KMS-11 (cell line): ENCODE results near the gene RAB11FIP3.

Experiments
- H2AFZ ChIP-seq: fragments of 200-600 bp; sonication (generic); 2 replicates; pipeline ENCODE4 v1.6.1; 2016; ENCODE audit warnings: antibody characterized with exemption, mixed run types, low read depth
- H3K27ac ChIP-seq: fragments of 200-600 bp; sonication (generic); 2 replicates; pipeline ENCODE4 v1.6.1; 2016; ENCODE audit warnings: mild to moderate bottlenecking, mixed run types
- H3K27me3 ChIP-seq: fragments of 200-600 bp; sonication (generic); 2 replicates; pipeline ENCODE4 v1.6.1; 2017; ENCODE audit warnings: mild to moderate bottlenecking, low read depth, mixed run types, moderate library complexity; ENCODE audit not compliant: insufficient read depth
- H3K36me3 ChIP-seq: fragments of 200-600 bp; sonication (generic); 2 replicates; pipeline ENCODE4 v1.6.1; 2017; ENCODE audit warnings: mild to moderate bottlenecking, mixed run types; ENCODE audit not compliant: insufficient read depth
- H3K4me1 ChIP-seq: fragments of 200-600 bp; sonication (generic); 2 replicates; pipeline ENCODE4 v1.6.1; 2016; ENCODE audit warnings: mild to moderate bottlenecking, low read depth, mixed run types; ENCODE audit not compliant: poor library complexity, severe bottlenecking
- H3K4me2 ChIP-seq: fragments of 200-600 bp; sonication (generic); 2 replicates; pipeline ENCODE4 v1.7.0; 2016; ENCODE audit warnings: mild to moderate bottlenecking, mixed run types
- H3K4me3 ChIP-seq: fragments of 200-600 bp; sonication (generic); IDR thresholded peaks from 2 replicates; pipeline ENCODE4 v1.6.1; 2017; ENCODE audit warnings: low read depth, low read length, mixed read lengths; ENCODE audit not compliant: insufficient read depth
- H3K79me2 ChIP-seq: fragments of 200-600 bp; sonication (generic); 2 replicates; pipeline ENCODE4 v1.6.1; 2016; ENCODE audit warnings: low read depth, mixed run types; ENCODE audit not compliant: insufficient read depth
- H3K9ac ChIP-seq: fragments of 200-600 bp; sonication (generic); 2 replicates; pipeline ENCODE4 v1.6.1; 2016; ENCODE audit warnings: mild to moderate bottlenecking, mixed run types
- H4K20me1 ChIP-seq: fragments of 200-600 bp; sonication (generic); 2 replicates; pipeline ENCODE4 v1.6.1; 2016; ENCODE audit warnings: mild to moderate bottlenecking, mixed run types; ENCODE audit not compliant: insufficient read depth
- CTCF ChIP-seq: fragments of 200-600 bp; sonication (generic); conservative IDR thresholded peaks from 2 replicates; pipeline ENCODE4 v1.6.1; 2017; ENCODE audit warnings: low read depth, mild to moderate bottlenecking, antibody characterized with exemption, low read length, moderate library complexity, mixed read lengths

The RAB11FIP3 gene

GRCh38 chr16:554640-555365, 129.4 kb downstream of the RAB11FIP3 start:
- Histone ChIP-seq H3K4me2 (no peak overlapping the region), H3K4me1 (no peaks in the 10 kb centered on the region)

GRCh38 chr16:555528-556473, 130.4 kb downstream of the RAB11FIP3 start:
- Histone ChIP-seq H2AFZ (no peak overlapping the region), H3K27me3 (peaks cover 23% of the 10 kb centered on the region), H3K4me1 (no peaks in the 10 kb centered on the region), H3K27ac (no peak overlapping the region), H3K79me2 (no peaks in the 10 kb centered on the region), H3K4me3 (no peak overlapping the region), H3K9ac (no peak overlapping the region), H3K4me2 (no peak overlapping the region), H3K36me3 (no peaks in the 10 kb centered on the region), H4K20me1 (no peaks in the 10 kb centered on the region)
- no peak for TF ChIP-seq CTCF

More at GRCh38 chr16:554640-555365, 129.4 kb downstream of the RAB11FIP3 start:
- Histone ChIP-seq H3K27ac (no peak overlapping the region), H3K9ac (no peak overlapping the region), H4K20me1 (no peaks in the 10 kb centered on the region), H3K27me3 (peaks cover 23% of the 10 kb centered on the region), H2AFZ (no peak overlapping the region), H3K79me2 (no peaks in the 10 kb centered on the region), H3K4me3 (no peak overlapping the region), H3K36me3 (no peaks in the 10 kb centered on the region)
- TF ChIP-seq CTCF, result no peak

GRCh38 chr16:556474-557173, 131.2 kb downstream of the RAB11FIP3 start:
- Histone ChIP-seq H3K79me2 (no peaks in the 10 kb centered on the region), H3K4me1 (no peaks in the 10 kb centered on the region), H3K27ac (no peak overlapping the region), H3K4me2 (no peak overlapping the region), H3K27me3 (peaks cover 29% of the 10 kb centered on the region), H3K9ac (no peak overlapping the region), H3K36me3 (no peaks in the 10 kb centered on the region), H4K20me1 (no peaks in the 10 kb centered on the region), H3K4me3 (no peak overlapping the region), H2AFZ (no peak overlapping the region)
- no peak for TF ChIP-seq CTCF

GRCh38 chr16:557463-558297, 132.2 kb downstream of the RAB11FIP3 start:
- no peak overlapping the region for H3K9ac ChIP-seq
- no peak overlapping the region for H2AFZ ChIP-seq
- no peaks in the 10 kb centered on the region for H3K4me1 ChIP-seq
- H3K36me3 ChIP-seq, result no peaks in the 10 kb centered on the region
- TF ChIP-seq CTCF, result no peak
- peaks cover 35% of the 10 kb centered on the region for H3K27me3 ChIP-seq
- H4K20me1 ChIP-seq, result no peaks in the 10 kb centered on the region
- no peak overlapping the region for H3K4me3 ChIP-seq
- H3K79me2 ChIP-seq, result no peaks in the 10 kb centered on the region
- H3K27ac ChIP-seq, result no peak overlapping the region
- no peak overlapping the region for H3K4me2 ChIP-seq
